ENCODE results near the gene TOR2A. TPM values are rescaled to one million over a fixed set of nuclear protein-coding genes. Genes with fewer than 3 reads are reported as not detected.

Gene TOR2A
- total and polyA plus RNA-seq, 3 donors from 2014 or later = 28.7 to 32.0 (median 30.4) TPM

DNA sequence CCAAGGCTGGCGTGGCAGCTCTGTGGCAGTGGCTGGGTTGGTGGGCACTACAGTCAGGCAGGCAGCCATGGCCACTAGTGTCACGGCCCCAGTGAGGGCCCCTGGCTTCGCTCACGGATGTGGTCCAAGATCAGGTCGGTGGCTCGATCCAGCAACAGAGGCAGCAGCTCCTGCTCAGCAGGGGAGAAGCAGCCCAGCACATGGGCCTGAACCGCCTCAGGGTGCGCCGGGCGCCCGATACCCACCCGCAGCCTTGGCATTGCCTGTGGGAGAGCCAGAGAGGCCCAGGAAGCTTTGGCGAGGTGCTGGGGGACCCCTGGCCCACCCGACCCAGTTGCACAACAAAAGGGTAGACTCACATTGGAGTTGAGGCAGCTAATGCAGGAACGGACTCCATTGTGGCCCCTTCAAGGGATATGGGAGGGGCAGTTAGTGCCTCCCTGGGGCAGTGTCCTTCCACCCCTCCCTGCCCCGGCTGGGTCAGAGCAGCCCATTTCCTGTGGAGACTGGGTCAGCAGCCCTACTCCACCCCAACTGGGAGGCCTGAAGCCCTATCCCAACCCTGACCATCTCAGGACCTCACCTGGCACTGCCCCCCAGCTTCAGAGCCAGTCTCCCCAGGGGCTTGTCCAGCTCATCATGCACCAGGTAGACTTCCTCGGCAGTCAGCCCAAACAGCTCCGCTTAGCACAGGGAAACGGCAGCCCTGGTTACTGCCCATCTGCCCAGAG lies 20.9 kb downstream of the TOR2A start:
- H3K36me3 ChIP-seq (ENCODE audit: low read depth, missing control alignments) = no peaks in the 10 kb centered on the region
- H3K4me1 ChIP-seq = peaks cover 31% of the 10 kb centered on the region
- intact Hi-C loops (cut with DNase I; ENCODE audit: low total_unique reads) = no loop called here
- no peaks in the 10 kb centered on the region for H3K9me3 ChIP-seq
- DNase-seq = no peak
- H3K4me3 ChIP-seq = peak overlapping the region; percentile 67 to 71
- WGBS, 2 donors = 67 to 71% methylated on average over 14 to 17 of the region's 19 CpGs
- TF ChIP-seq POLR2A (IDR thresholded peaks at IDR 0.05) = no peak
- TF ChIP-seq, protein P1, sequence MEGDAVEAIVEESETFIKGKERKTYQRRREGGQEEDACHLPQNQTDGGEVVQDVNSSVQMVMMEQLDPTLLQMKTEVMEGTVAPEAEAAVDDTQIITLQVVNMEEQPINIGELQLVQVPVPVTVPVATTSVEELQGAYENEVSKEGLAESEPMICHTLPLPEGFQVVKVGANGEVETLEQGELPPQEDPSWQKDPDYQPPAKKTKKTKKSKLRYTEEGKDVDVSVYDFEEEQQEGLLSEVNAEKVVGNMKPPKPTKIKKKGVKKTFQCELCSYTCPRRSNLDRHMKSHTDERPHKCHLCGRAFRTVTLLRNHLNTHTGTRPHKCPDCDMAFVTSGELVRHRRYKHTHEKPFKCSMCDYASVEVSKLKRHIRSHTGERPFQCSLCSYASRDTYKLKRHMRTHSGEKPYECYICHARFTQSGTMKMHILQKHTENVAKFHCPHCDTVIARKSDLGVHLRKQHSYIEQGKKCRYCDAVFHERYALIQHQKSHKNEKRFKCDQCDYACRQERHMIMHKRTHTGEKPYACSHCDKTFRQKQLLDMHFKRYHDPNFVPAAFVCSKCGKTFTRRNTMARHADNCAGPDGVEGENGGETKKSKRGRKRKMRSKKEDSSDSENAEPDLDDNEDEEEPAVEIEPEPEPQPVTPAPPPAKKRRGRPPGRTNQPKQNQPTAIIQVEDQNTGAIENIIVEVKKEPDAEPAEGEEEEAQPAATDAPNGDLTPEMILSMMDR (IDR thresholded peaks at IDR 0.05) = no peak
- H3K27ac ChIP-seq = peak overlapping the region in 1 of 2 donors; percentile 46
- no peaks in the 10 kb centered on the region for H3K27me3 ChIP-seq

DNA sequence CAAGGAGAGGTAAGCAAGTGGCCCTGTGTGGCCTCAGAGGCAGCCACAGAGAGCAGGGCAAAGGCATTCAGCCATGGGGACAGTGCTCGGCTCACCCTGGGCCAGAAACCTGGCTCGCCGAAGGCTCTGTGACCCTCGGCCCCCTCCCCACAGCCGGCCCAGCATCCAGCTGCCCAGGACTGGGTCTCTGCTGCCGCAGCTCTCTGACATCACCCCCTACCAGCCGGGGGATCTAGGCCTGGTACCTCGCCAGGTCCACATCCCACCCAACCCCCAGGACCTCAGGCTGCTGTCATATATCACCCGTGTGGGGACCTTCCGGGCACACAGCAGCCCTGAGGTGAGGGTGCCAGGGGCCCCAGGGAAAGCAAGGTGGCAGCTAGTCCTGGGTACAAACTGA lies 22.2 kb downstream of the TOR2A start:
- no peak overlapping the region for H3K4me3 ChIP-seq
- peak overlapping the region in 1 of 2 donors; percentile 55 for H3K27ac ChIP-seq
- intact Hi-C loops (cut with DNase I; ENCODE audit: low total_unique reads) = no loop called here
- peaks cover 31% of the 10 kb centered on the region for H3K4me1 ChIP-seq
- no peaks in the 10 kb centered on the region for H3K9me3 ChIP-seq
- DNase-seq = no peak
- no peaks in the 10 kb centered on the region for H3K36me3 ChIP-seq (ENCODE audit: low read depth, missing control alignments)
- 89% methylated on average over 10 of the region's 10 CpGs; no CpG with 5 or more reads in 1 of the 2 donors for WGBS, 2 donors
- no peak for TF ChIP-seq POLR2A (IDR thresholded peaks at IDR 0.05)
- TF ChIP-seq, protein P1 (IDR thresholded peaks at IDR 0.05) = no peak
- H3K27me3 ChIP-seq = no peaks in the 10 kb centered on the region

DNA sequence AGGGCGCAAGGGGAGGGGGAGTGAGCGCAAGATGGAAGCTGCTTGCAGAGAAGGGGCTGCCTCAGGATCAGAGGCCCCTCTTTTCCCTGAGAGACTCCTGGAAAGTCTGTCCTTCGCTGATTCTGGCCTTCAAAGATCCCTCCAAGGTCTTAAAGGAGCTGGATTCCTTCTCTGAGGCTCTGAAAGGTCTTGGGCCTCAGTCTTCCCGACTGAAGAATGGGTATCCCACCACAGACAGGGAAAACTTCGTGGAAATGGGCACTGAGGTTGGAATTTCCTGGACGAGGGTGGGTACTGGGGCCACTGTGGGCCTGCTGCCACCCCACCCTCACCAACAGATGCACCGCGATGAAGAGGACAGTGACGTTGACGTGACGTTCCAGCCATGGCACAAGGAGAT lies 22.7 kb downstream of the TOR2A start:
- peak overlapping the region in 1 of 2 donors; percentile 55 for H3K27ac ChIP-seq
- no peak overlapping the region for H3K4me3 ChIP-seq
- TF ChIP-seq, protein P1 (IDR thresholded peaks at IDR 0.05) = no peak
- TF ChIP-seq POLR2A (IDR thresholded peaks at IDR 0.05) = no peak
- H3K36me3 ChIP-seq (ENCODE audit: low read depth, missing control alignments) = no peaks in the 10 kb centered on the region
- DNase-seq = no peak
- H3K27me3 ChIP-seq = no peaks in the 10 kb centered on the region
- WGBS, 2 donors = 82 to 91% methylated on average over 9 to 11 of the region's 11 CpGs
- peaks cover 31% of the 10 kb centered on the region for H3K4me1 ChIP-seq
- no peaks in the 10 kb centered on the region for H3K9me3 ChIP-seq
- intact Hi-C loops (cut with DNase I; ENCODE audit: low total_unique reads) = no loop called here

DNA sequence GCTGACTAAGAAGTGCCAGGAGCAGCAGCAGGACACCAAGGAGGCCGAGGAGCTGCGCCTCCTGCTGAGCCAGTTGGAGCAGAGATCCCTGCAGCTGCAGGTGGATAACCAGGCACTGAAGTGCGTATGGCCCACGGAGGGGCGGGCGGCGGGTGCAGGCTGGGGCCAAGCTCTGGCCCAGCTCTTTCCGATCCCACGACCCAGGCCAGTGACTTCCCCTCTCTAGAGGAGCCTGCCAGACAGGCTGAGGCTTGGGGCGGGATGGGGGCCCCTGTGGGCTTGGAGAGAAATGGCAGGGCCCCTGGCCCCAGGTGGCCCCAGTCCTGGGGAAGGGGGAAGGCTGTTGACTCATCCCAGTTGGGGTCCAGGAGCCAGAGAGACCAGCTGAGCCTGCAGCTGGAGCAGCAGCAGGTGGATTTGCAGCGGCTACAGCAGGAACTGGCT lies 23.2 kb downstream of the TOR2A start:
- Histone ChIP-seq H3K36me3 (ENCODE audit: low read depth, missing control alignments) (no peaks in the 10 kb centered on the region), H3K27ac (no peak overlapping the region), H3K4me1 (peaks cover 31% of the 10 kb centered on the region), H3K4me3 (no peak overlapping the region), H3K9me3 (no peaks in the 10 kb centered on the region), H3K27me3 (no peaks in the 10 kb centered on the region)
- intact Hi-C loops (cut with DNase I; ENCODE audit: low total_unique reads) = no loop called here
- WGBS, 2 donors = 53 to 61% methylated on average over 3 to 11 of the region's 11 CpGs
- DNase-seq = no peak
- no peak for TF ChIP-seq POLR2A (IDR thresholded peaks at IDR 0.05)
- TF ChIP-seq, protein P1 (IDR thresholded peaks at IDR 0.05) = no peak

Measured in testis (tissue), 3 donors.